AG04450 (cell line): Measurements from ENCODE around the gene ZBTB49. TPM values are rescaled to one million over a fixed set of nuclear protein-coding genes. Genes with fewer than 3 reads are reported as not detected.

Experiments used
- CTCF ChIA-PET: fragments of 300-600, 350-600 bp; formaldehyde crosslinking; extraction: SDS; loops from one replicate; lab custom pipeline; 2022; ENCODE audit warnings: antibody characterized with exemption, inconsistent platforms; lab: Charles Lee
- POLR2A ChIA-PET: fragments of 350-600 bp; formaldehyde crosslinking; extraction: SDS; loops from one replicate; lab custom pipeline; 2021; ENCODE audit warnings: antibody characterized with exemption, inconsistent platforms; lab: Yijun Ruan, JAX
- DNase-seq: peaks from one replicate; pipeline ENCODE4 v3.0.0-alpha.2; 2011; ENCODE audit warnings: low read depth, low spot score
- H3K27ac ChIP-seq: one replicate; pipeline ENCODE4 v1.5.1; 2012; ENCODE audit warnings: low read depth, low read length, control low read depth
- H3K27me3 ChIP-seq: one replicate; pipeline ENCODE4 v1.6.0; 2012; ENCODE audit warnings: low read length; ENCODE audit not compliant: control insufficient read depth, insufficient read depth
- H3K4me3 ChIP-seq: 2 replicates; pipeline ENCODE4 v1.5.1; 2011; ENCODE audit warnings: mild to moderate bottlenecking, low read depth, low read length, control low read depth
- H3K9me3 ChIP-seq: 2 replicates; pipeline ENCODE4 v1.5.1; 2012; ENCODE audit warnings: low read length; ENCODE audit not compliant: control insufficient read depth, insufficient read depth
- polyA plus RNA-seq: library from polyadenylated mRNA; depleted of rRNA; stranded (reverse); fragments of >200 nt; gene quantifications from 2 replicates; pipeline ENCODE4 v1.2.3, GENCODE V29; 2011
- TF ChIP-seq, protein P1 (sequence below): IDR thresholded peaks from 2 replicates; pipeline ENCODE4 v1.5.1; 2011; ENCODE audit warnings: low read depth, low read length, control low read depth, inconsistent platforms

The ZBTB49 gene
- polyA plus RNA-seq, 1 experiment: 3.9 TPM

GRCh38 chr4:4355302-4355701 lies 65.3 kb downstream of the ZBTB49 start:
- peaks cover 21% of the 10 kb centered on the region for H3K27me3 ChIP-seq
- ChIA-PET CTCF (no interaction called here), POLR2A (no interaction called here)
- no peak overlapping the region for H3K27ac ChIP-seq
- no peak overlapping the region for H3K4me3 ChIP-seq
- TF ChIP-seq, protein P1, sequence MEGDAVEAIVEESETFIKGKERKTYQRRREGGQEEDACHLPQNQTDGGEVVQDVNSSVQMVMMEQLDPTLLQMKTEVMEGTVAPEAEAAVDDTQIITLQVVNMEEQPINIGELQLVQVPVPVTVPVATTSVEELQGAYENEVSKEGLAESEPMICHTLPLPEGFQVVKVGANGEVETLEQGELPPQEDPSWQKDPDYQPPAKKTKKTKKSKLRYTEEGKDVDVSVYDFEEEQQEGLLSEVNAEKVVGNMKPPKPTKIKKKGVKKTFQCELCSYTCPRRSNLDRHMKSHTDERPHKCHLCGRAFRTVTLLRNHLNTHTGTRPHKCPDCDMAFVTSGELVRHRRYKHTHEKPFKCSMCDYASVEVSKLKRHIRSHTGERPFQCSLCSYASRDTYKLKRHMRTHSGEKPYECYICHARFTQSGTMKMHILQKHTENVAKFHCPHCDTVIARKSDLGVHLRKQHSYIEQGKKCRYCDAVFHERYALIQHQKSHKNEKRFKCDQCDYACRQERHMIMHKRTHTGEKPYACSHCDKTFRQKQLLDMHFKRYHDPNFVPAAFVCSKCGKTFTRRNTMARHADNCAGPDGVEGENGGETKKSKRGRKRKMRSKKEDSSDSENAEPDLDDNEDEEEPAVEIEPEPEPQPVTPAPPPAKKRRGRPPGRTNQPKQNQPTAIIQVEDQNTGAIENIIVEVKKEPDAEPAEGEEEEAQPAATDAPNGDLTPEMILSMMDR: no peak
- no peak for DNase-seq
- no peaks in the 10 kb centered on the region for H3K9me3 ChIP-seq

DNA sequence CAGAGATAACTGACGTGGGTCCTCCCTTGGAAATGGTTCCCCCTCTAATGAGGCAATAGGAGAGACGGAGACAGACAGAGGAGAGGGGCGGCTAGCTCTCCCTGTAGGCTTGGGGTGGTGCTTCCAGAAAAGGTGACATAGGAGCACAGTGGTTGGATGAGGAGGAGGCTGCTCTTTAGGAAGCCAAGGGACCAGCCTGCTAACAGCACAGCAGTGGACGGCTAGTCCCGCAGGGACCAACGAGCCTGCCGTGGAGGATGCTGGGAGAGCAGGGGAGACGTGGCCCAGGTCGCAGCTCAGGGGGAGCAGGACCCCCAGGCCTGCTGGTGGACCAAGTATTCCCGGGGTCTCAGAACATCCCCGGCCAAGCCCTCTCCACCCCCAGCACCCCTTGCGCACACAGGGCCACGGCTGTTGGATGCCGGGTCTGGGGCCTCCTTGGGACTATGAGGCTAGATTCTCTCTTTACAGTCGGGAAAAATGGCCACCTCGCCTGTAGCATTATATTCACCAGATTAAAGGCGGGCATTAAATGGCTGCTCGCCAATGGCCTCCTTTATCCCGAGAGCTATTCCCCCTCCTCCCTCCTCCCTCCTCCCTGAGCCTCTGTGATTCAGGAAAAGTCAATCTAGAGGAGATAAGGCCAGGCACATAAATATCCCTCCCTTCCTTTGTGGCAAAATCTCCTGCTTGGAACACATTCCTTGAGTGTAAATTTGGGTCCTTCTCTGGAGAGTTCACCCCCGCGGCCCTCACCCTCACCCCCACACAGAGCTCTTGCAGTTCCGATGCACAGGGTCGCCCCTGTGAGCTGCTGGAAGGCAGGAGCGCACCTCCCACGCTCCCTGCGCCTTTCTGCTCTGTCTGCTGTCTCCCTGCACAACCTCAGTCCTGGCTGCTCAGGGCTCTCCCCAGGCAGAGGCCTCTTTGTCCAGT lies 66.3 kb downstream of the ZBTB49 start:
- ChIA-PET CTCF (no interaction called here), POLR2A (no interaction called here)
- Histone ChIP-seq H3K27ac (no peak overlapping the region), H3K9me3 (no peaks in the 10 kb centered on the region), H3K27me3 (peaks cover 27% of the 10 kb centered on the region), H3K4me3 (no peak overlapping the region)
- DNase-seq: no peak
- TF ChIP-seq, protein P1: no peak

DNA sequence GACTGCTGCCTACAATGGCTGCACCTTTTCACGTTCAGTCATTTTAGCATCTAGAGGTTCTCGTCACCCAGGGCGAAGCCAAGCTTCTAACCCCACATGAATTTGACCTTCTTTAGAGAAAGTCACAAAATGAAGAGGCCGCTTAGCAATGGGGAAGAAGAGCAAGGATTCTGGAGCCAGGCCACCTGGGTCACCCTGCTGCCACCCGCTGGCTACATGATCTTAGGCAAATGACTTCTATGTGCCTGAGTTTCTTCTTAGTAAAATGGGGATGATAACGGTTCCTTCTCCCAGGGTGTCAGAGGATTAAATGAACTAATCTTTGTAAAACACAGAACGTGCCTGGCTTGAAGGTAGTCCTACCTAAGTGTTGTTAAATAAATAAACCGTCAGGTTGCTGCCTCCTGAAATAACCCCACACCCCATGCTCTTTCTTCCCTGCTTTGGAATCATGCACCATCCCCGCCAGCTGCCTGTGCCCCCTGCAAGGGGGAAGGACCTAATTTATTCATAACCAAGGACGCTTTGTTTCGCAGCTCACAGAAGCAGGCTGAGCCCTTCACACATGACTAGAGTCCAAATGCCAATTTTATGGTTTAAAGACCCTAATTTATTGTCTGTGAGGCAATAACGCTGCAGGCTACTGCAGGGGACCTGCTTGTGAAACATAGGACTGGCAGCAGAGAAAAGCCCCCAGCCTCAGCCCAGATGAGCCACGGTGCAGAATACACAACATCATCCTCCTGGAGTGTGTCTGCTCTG lies 68.2 kb downstream of the ZBTB49 start:
- H3K9me3 ChIP-seq: no peaks in the 10 kb centered on the region; the same call in 1 of the 2 replicates
- DNase-seq: no peak
- peaks cover 31% of the 10 kb centered on the region for H3K27me3 ChIP-seq
- POLR2A ChIA-PET: no interaction called here
- H3K27ac ChIP-seq: no peak overlapping the region
- TF ChIP-seq, protein P1: no peak
- H3K4me3 ChIP-seq: no peak overlapping the region
- CTCF ChIA-PET: interaction anchor here (1.2 kb wide), 1 partner anchor 31 kb away, joined by 4 read pairs; no protein-coding TSS in a partner anchor

DNA sequence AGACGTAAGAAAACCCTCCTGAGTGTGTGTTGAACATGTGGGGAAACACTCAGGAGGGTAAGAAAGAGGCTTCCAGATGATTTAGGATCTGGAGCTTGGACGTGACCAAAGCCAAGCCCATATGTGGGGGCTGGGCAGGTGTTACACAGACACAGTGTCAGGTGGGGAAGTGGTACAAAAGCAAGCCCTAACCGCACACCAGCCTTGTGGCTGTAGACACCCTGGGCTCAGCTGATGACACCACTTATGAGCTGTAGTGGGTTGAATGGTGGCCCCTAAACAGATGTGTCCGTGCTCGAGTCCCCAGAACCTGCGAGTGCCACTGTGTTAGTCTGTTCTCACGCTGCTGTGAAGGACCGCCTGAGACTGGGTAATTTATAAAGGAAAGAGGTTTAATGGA lies 71.8 kb downstream of the ZBTB49 start:
- H3K4me3 ChIP-seq: no peak overlapping the region

More for the DNA sequence above, 71.8 kb downstream of the ZBTB49 start:
- TF ChIP-seq, protein P1: no peak
- POLR2A ChIA-PET: no interaction called here
- H3K27me3 ChIP-seq: peaks cover 27% of the 10 kb centered on the region
- no peak for DNase-seq
- CTCF ChIA-PET: no interaction called here
- H3K9me3 ChIP-seq: no peaks in the 10 kb centered on the region; the same call in 1 of the 2 replicates
- no peak overlapping the region for H3K27ac ChIP-seq
